ENCODE data around the gene CTNND2. TPM values are rescaled to one million over a fixed set of nuclear protein-coding genes. Genes with fewer than 3 reads are reported as not detected.

Gene CTNND2
- total and polyA plus RNA-seq, 4 donors, result 0.05 to 0.50 (median 0.27) TPM

DNA sequence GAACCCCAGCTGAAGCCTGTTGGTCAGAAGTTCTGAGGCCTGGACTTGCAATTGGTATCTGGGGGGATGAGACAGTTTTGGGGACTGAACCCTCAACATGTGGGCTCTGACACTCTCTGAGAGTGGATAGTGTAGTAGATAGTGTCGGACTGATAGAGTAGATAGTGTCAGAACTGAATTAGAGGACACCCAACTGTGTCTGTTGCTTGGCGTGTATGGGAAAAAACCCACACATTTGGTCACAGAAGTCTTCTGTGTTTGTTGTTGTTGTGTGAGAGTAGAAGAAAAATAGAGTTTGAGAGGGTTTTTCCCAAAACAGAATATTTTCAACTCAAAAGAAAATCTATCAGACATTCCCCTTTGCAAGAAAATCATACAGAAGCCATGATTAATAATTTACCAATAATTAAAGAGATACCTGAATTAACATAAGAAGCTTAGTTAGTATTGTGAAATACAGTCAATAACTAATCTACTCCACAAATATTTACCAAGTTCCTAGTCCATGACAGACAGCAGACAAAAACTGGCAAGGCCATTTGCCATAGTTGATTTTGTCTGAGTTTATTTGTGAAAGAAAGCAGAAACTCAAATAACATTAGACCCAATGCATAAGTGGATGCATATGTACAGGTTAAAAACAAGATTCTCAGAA, 170.9 kb downstream of the CTNND2 start (continued):
- TF ChIP-seq, protein P1, sequence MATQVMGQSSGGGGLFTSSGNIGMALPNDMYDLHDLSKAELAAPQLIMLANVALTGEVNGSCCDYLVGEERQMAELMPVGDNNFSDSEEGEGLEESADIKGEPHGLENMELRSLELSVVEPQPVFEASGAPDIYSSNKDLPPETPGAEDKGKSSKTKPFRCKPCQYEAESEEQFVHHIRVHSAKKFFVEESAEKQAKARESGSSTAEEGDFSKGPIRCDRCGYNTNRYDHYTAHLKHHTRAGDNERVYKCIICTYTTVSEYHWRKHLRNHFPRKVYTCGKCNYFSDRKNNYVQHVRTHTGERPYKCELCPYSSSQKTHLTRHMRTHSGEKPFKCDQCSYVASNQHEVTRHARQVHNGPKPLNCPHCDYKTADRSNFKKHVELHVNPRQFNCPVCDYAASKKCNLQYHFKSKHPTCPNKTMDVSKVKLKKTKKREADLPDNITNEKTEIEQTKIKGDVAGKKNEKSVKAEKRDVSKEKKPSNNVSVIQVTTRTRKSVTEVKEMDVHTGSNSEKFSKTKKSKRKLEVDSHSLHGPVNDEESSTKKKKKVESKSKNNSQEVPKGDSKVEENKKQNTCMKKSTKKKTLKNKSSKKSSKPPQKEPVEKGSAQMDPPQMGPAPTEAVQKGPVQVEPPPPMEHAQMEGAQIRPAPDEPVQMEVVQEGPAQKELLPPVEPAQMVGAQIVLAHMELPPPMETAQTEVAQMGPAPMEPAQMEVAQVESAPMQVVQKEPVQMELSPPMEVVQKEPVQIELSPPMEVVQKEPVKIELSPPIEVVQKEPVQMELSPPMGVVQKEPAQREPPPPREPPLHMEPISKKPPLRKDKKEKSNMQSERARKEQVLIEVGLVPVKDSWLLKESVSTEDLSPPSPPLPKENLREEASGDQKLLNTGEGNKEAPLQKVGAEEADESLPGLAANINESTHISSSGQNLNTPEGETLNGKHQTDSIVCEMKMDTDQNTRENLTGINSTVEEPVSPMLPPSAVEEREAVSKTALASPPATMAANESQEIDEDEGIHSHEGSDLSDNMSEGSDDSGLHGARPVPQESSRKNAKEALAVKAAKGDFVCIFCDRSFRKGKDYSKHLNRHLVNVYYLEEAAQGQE (IDR thresholded peaks at IDR 0.05), result no peak
- peak in 1 of 2 donors; percentile 33 for TF ChIP-seq RAD21 (IDR thresholded peaks at IDR 0.05)
- no peak for TF ChIP-seq HNF4G (IDR thresholded peaks at IDR 0.05)
- peak; percentile 61 for TF ChIP-seq FOXA1 (IDR thresholded peaks at IDR 0.05)
- peak; percentile 49 for TF ChIP-seq SP1 (IDR thresholded peaks at IDR 0.05)
- TF ChIP-seq RXRA (IDR thresholded peaks at IDR 0.05), result peak; percentile 13 to 40
- TF ChIP-seq EGR1 (IDR thresholded peaks at IDR 0.05; ENCODE audit: low read depth in 2 of 2), result no peak

GRCh38 chr5:11724940-11725339, 179.3 kb downstream of the CTNND2 start:
- TF ChIP-seq NR2F2 (IDR thresholded peaks at IDR 0.05) (no peak), GABPA (IDR thresholded peaks at IDR 0.05 in 1 of 2, conservative IDR thresholded peaks at IDR 0.05 in 1 of 2) (no peak)
- Histone ChIP-seq H3K9me3 (ENCODE audit: control insufficient read depth in 4 of 4, low read length in 3 of 4) (no peaks in the 10 kb centered on the region), H3K36me3 (ENCODE audit: control insufficient read depth in 4 of 4, insufficient read depth in 3 of 4, low read depth in 1 of 4, low read length in 3 of 4) (no peaks in the 10 kb centered on the region), H3K9ac (ENCODE audit: low read depth in 1 of 2, low read length in 2 of 2) (no peak overlapping the region), H3K4me1 (ENCODE audit: control insufficient read depth in 4 of 4, insufficient read depth in 4 of 4, low read length in 3 of 4) (peaks cover 0 to 4% (median 0%) of the 10 kb centered on the region in 4 donors), H3K27me3 (ENCODE audit: control insufficient read depth in 4 of 4, insufficient read depth in 4 of 4, low read length in 3 of 4) (no peaks in the 10 kb centered on the region), H3K27ac (ENCODE audit: low read depth in 1 of 2, low read length in 2 of 2) (no peak overlapping the region), H3K4me3 (ENCODE audit: low read depth in 1 of 3, low read length in 3 of 3) (no peak overlapping the region)
- WGBS, result 36% methylated on average over 3 of the region's 3 CpGs
- DNase-seq (ENCODE audit: low spot score), result no peak

DNA sequence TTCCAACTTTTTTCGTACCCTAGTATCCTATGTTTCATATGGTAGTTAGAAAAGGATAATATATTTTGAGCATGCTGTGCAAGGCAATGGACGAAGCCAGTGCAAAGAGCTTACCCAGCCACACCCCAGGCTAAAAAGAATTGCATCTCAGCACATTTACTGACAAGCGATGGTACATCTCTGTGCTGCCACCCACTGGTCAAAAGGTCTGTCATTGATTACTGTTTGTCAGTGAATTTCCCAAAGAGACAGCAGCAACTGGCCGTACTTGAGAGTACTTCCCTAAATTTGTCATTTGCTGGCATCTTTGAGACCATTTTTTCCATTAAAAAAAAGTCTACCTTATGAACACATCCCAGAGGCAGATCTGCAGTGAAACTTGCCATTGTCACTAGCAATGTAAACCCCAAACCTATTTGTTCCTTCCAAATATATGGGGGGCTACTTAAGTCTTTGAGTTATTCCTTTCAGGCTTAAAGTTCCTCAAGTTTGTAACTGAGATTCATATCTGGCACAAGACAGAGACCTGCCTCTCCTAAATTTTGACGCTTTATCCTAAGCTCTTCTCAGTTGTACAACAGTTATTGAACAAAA, 184.3 kb downstream of the CTNND2 start:
- DNase-seq (ENCODE audit: low spot score), result peak; percentile 58
- 32% methylated on average over 5 of the region's 5 CpGs for WGBS
- peak; percentile 53 for TF ChIP-seq CTCF (IDR thresholded peaks at IDR 0.05; ENCODE audit: low read depth, low read length, missing input control)
- TF ChIP-seq ATF3 (IDR thresholded peaks at IDR 0.05), result no peak
- TF ChIP-seq RAD21 (IDR thresholded peaks at IDR 0.05), result peak; percentile 79 to 86

More for the DNA sequence above, 184.3 kb downstream of the CTNND2 start:
- Histone ChIP-seq H3K27me3 (ENCODE audit: control insufficient read depth in 4 of 4, insufficient read depth in 4 of 4, low read length in 3 of 4) (no peaks in the 10 kb centered on the region), H3K4me1 (ENCODE audit: control insufficient read depth in 4 of 4, insufficient read depth in 4 of 4, low read length in 3 of 4) (peaks cover 0 to 2% (median 0%) of the 10 kb centered on the region in 4 donors), H3K9ac (ENCODE audit: low read depth in 1 of 2, low read length in 2 of 2) (no peak overlapping the region), H3K9me3 (ENCODE audit: control insufficient read depth in 4 of 4, low read length in 3 of 4) (no peaks in the 10 kb centered on the region), H3K4me3 (ENCODE audit: low read depth in 1 of 3, low read length in 3 of 3) (no peak overlapping the region), H3K36me3 (ENCODE audit: control insufficient read depth in 4 of 4, insufficient read depth in 3 of 4, low read depth in 1 of 4, low read length in 3 of 4) (no peaks in the 10 kb centered on the region), H3K27ac (ENCODE audit: low read depth in 1 of 2, low read length in 2 of 2) (no peak overlapping the region)
